HG03565 (cell line): ENCODE measurements around the gene AKT1S1.

Experiments used
- ATAC-seq: cut with Tn5 transposase; IDR thresholded peaks from one replicate; pipeline ENCODE4 v1.9.1; 2021; ENCODE audit warnings: mild to moderate bottlenecking, moderate library complexity; ENCODE audit not compliant: unreplicated experiment

The AKT1S1 gene

GRCh38 chr19:49870309-49870901 is 6.8 kb downstream of the AKT1S1 start:
- ATAC-seq = no peak

- peak; percentile 61 for ATAC-seq
Observed at GRCh38 chr19:49869484-49870308, 7.5 kb downstream of the AKT1S1 start.

- ATAC-seq = no peak
Observed at GRCh38 chr19:49869009-49869483, 8.1 kb downstream of the AKT1S1 start.

- ATAC-seq = peak; percentile 32
Observed at GRCh38 chr19:49866933-49867782, 10.0 kb downstream of the AKT1S1 start, which contains the start of gene PNKP. Gene PNKP (minus strand): TSS chr19:49867576. CDS start chr19:49867204, 372 bp downstream.

GRCh38 chr19:49864890-49865289 is 12.3 kb downstream of the AKT1S1 start:
- no peak for ATAC-seq

- ATAC-seq = no peak
Observed at GRCh38 chr19:49863935-49864320, 13.2 kb downstream of the AKT1S1 start.

GRCh38 chr19:49863254-49863934 is 13.8 kb downstream of the AKT1S1 start:
- no peak for ATAC-seq

- ATAC-seq = no peak
Observed at GRCh38 chr19:49862391-49863253, 14.5 kb downstream of the AKT1S1 start.

- no peak for ATAC-seq
Observed at GRCh38 chr19:49861541-49862378, 15.4 kb downstream of the AKT1S1 start.

- no peak for ATAC-seq
Observed at GRCh38 chr19:49861107-49861506, 16.0 kb downstream of the AKT1S1 start.

- ATAC-seq = no peak
Observed at GRCh38 chr19:49860336-49861102, 16.6 kb downstream of the AKT1S1 start.

GRCh38 chr19:49859682-49860335 is 17.3 kb downstream of the AKT1S1 start:
- no peak for ATAC-seq

- no peak for ATAC-seq
Observed at GRCh38 chr19:49858088-49858985, 18.8 kb downstream of the AKT1S1 start.

GRCh38 chr19:49857838-49858087 is 19.4 kb downstream of the AKT1S1 start:
- ATAC-seq = no peak

- no peak for ATAC-seq
Observed at GRCh38 chr19:49857061-49857837, 19.9 kb downstream of the AKT1S1 start.

- no peak for ATAC-seq
Observed at GRCh38 chr19:49856574-49857021, 20.6 kb downstream of the AKT1S1 start.
